ENCODE data around the gene CDKL2.

The CDKL2 gene

DNA sequence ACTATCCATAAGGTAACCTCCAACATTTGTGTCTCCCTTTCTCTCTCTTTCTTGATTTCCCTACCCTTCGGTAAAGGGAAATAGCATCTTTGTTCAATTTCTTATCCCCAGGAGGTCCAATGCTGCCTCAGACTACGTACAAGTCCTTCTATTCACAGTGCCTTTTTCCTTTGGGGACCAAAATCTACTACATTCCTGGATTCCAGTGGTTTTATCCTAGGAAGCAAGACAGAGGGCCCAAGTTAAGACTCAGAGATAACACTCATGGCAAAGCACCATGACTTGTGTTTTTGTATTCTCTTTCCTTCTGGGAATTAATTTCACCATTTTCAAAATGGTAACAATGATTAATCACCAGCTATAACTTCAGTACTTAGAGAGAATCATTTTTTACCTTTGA is 32.3 kb upstream of the CDKL2 start:
- H3K4me3 Mint-ChIP-seq = no peak overlapping the region
- no peaks in the 10 kb centered on the region for H3K9me3 Mint-ChIP-seq
- TF ChIP-seq, protein P1, sequence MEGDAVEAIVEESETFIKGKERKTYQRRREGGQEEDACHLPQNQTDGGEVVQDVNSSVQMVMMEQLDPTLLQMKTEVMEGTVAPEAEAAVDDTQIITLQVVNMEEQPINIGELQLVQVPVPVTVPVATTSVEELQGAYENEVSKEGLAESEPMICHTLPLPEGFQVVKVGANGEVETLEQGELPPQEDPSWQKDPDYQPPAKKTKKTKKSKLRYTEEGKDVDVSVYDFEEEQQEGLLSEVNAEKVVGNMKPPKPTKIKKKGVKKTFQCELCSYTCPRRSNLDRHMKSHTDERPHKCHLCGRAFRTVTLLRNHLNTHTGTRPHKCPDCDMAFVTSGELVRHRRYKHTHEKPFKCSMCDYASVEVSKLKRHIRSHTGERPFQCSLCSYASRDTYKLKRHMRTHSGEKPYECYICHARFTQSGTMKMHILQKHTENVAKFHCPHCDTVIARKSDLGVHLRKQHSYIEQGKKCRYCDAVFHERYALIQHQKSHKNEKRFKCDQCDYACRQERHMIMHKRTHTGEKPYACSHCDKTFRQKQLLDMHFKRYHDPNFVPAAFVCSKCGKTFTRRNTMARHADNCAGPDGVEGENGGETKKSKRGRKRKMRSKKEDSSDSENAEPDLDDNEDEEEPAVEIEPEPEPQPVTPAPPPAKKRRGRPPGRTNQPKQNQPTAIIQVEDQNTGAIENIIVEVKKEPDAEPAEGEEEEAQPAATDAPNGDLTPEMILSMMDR (IDR thresholded peaks at IDR 0.05; ENCODE audit: unreplicated experiment in 3 of 3) = no peak
- H3K36me3 Mint-ChIP-seq (ENCODE audit: low read depth) = peaks cover 45% of the 10 kb centered on the region
- no peak overlapping the region for H3K27ac Mint-ChIP-seq
- H3K4me1 Mint-ChIP-seq = peaks cover 15% of the 10 kb centered on the region
- no peaks in the 10 kb centered on the region for H3K27me3 Mint-ChIP-seq (ENCODE audit: low read depth)

GRCh38 chr4:75660491-75660890 is 30.2 kb upstream of the CDKL2 start:
- H3K4me1 Mint-ChIP-seq = no peaks in the 10 kb centered on the region
- H3K4me3 Mint-ChIP-seq = no peak overlapping the region
- peak overlapping the region in 1 of 3 experiments; percentile 60 for H3K27ac Mint-ChIP-seq
- H3K27me3 Mint-ChIP-seq (ENCODE audit: low read depth) = no peaks in the 10 kb centered on the region
- TF ChIP-seq, protein P1 (IDR thresholded peaks at IDR 0.05; ENCODE audit: unreplicated experiment in 3 of 3) = no peak
- no peaks in the 10 kb centered on the region for H3K9me3 Mint-ChIP-seq
- peaks cover 56% of the 10 kb centered on the region for H3K36me3 Mint-ChIP-seq (ENCODE audit: low read depth)

DNA sequence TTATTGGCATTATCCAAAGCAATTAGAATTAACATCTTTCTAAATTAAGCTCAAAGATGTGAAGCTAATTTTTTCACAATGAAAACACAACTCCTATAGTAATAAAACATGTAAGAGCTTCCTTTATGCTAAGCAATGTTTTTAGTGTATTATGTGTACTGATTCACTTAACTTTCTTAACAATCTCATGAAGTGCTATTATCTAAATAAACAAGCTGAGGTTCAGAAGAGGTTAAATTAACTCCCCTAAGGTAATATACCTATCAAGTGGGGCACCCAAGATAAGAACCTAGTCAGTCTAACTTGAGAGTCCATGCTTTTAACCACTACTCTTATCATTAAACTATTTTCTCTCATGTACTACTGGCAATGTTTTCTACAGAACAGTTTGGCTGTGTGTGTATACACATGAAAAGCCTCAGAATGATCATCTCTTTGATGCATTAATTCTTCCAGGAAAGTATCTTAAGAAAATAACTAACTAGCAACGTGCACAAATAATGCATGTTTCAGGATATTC is 29.2 kb upstream of the CDKL2 start:
- Mint-ChIP-seq H3K36me3 (ENCODE audit: low read depth) (peaks cover 59% of the 10 kb centered on the region), H3K4me1 (no peaks in the 10 kb centered on the region), H3K4me3 (no peak overlapping the region), H3K9me3 (no peaks in the 10 kb centered on the region), H3K27me3 (ENCODE audit: low read depth) (no peaks in the 10 kb centered on the region), H3K27ac (no peak overlapping the region)
- TF ChIP-seq, protein P1 (IDR thresholded peaks at IDR 0.05; ENCODE audit: unreplicated experiment in 3 of 3) = no peak

GRCh38 chr4:75658876-75659275 is 28.5 kb upstream of the CDKL2 start:
- Mint-ChIP-seq H3K4me3 (no peak overlapping the region), H3K4me1 (no peaks in the 10 kb centered on the region), H3K9me3 (no peaks in the 10 kb centered on the region), H3K27me3 (ENCODE audit: low read depth) (no peaks in the 10 kb centered on the region), H3K36me3 (ENCODE audit: low read depth) (peaks cover 65% of the 10 kb centered on the region), H3K27ac (peak overlapping the region in 1 of 3 experiments; percentile 31)
- TF ChIP-seq, protein P1 (IDR thresholded peaks at IDR 0.05; ENCODE audit: unreplicated experiment in 3 of 3) = no peak

GRCh38 chr4:75655562-75655961 is 25.2 kb upstream of the CDKL2 start:
- peaks cover 61% of the 10 kb centered on the region for H3K36me3 Mint-ChIP-seq (ENCODE audit: low read depth)

GRCh38 chr4:75654905-75655304 is 24.6 kb upstream of the CDKL2 start:
- H3K4me1 Mint-ChIP-seq = no peaks in the 10 kb centered on the region
- no peaks in the 10 kb centered on the region for H3K27me3 Mint-ChIP-seq (ENCODE audit: low read depth)
- peaks cover 62% of the 10 kb centered on the region for H3K36me3 Mint-ChIP-seq (ENCODE audit: low read depth)
- H3K9me3 Mint-ChIP-seq = no peaks in the 10 kb centered on the region
- TF ChIP-seq, protein P1 (IDR thresholded peaks at IDR 0.05; ENCODE audit: unreplicated experiment in 3 of 3) = no peak
- no peak overlapping the region for H3K4me3 Mint-ChIP-seq
- no peak overlapping the region for H3K27ac Mint-ChIP-seq

More at GRCh38 chr4:75655562-75655961, 25.2 kb upstream of the CDKL2 start:
- no peaks in the 10 kb centered on the region for H3K4me1 Mint-ChIP-seq
- H3K27ac Mint-ChIP-seq = no peak overlapping the region
- H3K9me3 Mint-ChIP-seq = no peaks in the 10 kb centered on the region
- H3K27me3 Mint-ChIP-seq (ENCODE audit: low read depth) = no peaks in the 10 kb centered on the region
- TF ChIP-seq, protein P1 (IDR thresholded peaks at IDR 0.05; ENCODE audit: unreplicated experiment in 3 of 3) = no peak
- H3K4me3 Mint-ChIP-seq = no peak overlapping the region
